ENCODE results near the gene LRIG1. TPM values are rescaled to one million over a fixed set of nuclear protein-coding genes. Genes with fewer than 3 reads are reported as not detected.
A peak's percentile ranks its signal among the peaks of the same experiment; 100 is the strongest.

The LRIG1 gene
- total and polyA plus RNA-seq, 7 donors = 9.8 to 119 (median 41.1) TPM

GRCh38 chr3:66416556-66417304 lies 84.1 kb downstream of the LRIG1 start:
- DNase-seq = peak in 1 of 2 donors; percentile 30
- peaks cover 3 to 29% of the 10 kb centered on the region in 2 donors for H3K36me3 ChIP-seq (ENCODE audit: insufficient read depth in 1 of 2, low read depth in 1 of 2)
- no peak overlapping the region for H3K4me3 ChIP-seq
- no peaks in the 10 kb centered on the region for H3K9me3 ChIP-seq
- H3K27me3 ChIP-seq (ENCODE audit: insufficient read depth in 3 of 3, low read length in 2 of 3) = no peaks in the 10 kb centered on the region
- peak overlapping the region; percentile 89 for H3K27ac ChIP-seq
- ATAC-seq = no peak
- intact Hi-C loops (cut with DNase I) = no loop called here
- no peak for TF ChIP-seq CTCF (IDR thresholded peaks at IDR 0.05)
- 70 to 76% (median 70%) methylated on average over 14 of the region's 14 CpGs for WGBS, 3 donors
- peaks cover 60% of the 10 kb centered on the region for H3K4me1 ChIP-seq

- peak in 1 of 2 donors; percentile 18 for DNase-seq
- no peaks in the 10 kb centered on the region for H3K27me3 ChIP-seq (ENCODE audit: insufficient read depth in 3 of 3, low read length in 2 of 3)
- 41 to 68% (median 42%) methylated on average over 5 of the region's 5 CpGs for WGBS, 3 donors
- peaks cover 65% of the 10 kb centered on the region for H3K4me1 ChIP-seq
- peak in 2 of 4 donors; percentile 43 to 60 for ATAC-seq
- H3K9me3 ChIP-seq = no peaks in the 10 kb centered on the region
- peaks cover 3 to 29% of the 10 kb centered on the region in 2 donors for H3K36me3 ChIP-seq (ENCODE audit: insufficient read depth in 1 of 2, low read depth in 1 of 2)
- TF ChIP-seq CTCF (IDR thresholded peaks at IDR 0.05) = no peak
- intact Hi-C loops (cut with DNase I) = no loop called here
- peak overlapping the region; percentile 89 for H3K27ac ChIP-seq
- no peak overlapping the region for H3K4me3 ChIP-seq
These were observed 84.9 kb downstream of the LRIG1 start for GRCh38 chr3:66415867-66416428.

- ATAC-seq (no peak), DNase-seq (no peak)
- H3K27ac ChIP-seq = peak overlapping the region; percentile 77
- WGBS, 3 donors = 62 to 77% (median 66%) methylated on average over 5 of the region's 5 CpGs
- peaks cover 3 to 35% of the 10 kb centered on the region in 2 donors for H3K36me3 ChIP-seq (ENCODE audit: insufficient read depth in 1 of 2, low read depth in 1 of 2)
- H3K27me3 ChIP-seq (ENCODE audit: insufficient read depth in 3 of 3, low read length in 2 of 3) = no peaks in the 10 kb centered on the region
- no peak for TF ChIP-seq CTCF (IDR thresholded peaks at IDR 0.05)
- intact Hi-C loops (cut with DNase I) = no loop called here
- H3K4me1 ChIP-seq = peaks cover 66% of the 10 kb centered on the region
- H3K4me3 ChIP-seq = no peak overlapping the region
- H3K9me3 ChIP-seq = no peaks in the 10 kb centered on the region
These were observed 86.0 kb downstream of the LRIG1 start for GRCh38 chr3:66414846-66415245.

- no peaks in the 10 kb centered on the region for H3K9me3 ChIP-seq
- no peak overlapping the region for H3K4me3 ChIP-seq
- H3K4me1 ChIP-seq = peaks cover 58% of the 10 kb centered on the region
- DNase-seq (peak in 1 of 2 donors; percentile 76), ATAC-seq (peak; percentile 82 to 89 (median 88))
- intact Hi-C loops (cut with DNase I) = no loop called here
- no peaks in the 10 kb centered on the region for H3K27me3 ChIP-seq (ENCODE audit: insufficient read depth in 3 of 3, low read length in 2 of 3)
- peaks cover 3 to 43% of the 10 kb centered on the region in 2 donors for H3K36me3 ChIP-seq (ENCODE audit: insufficient read depth in 1 of 2, low read depth in 1 of 2)
- 49 to 74% (median 59%) methylated on average over 7 of the region's 7 CpGs for WGBS, 3 donors
- no peak for TF ChIP-seq CTCF (IDR thresholded peaks at IDR 0.05)
- peak overlapping the region; percentile 77 for H3K27ac ChIP-seq
These were observed 87.6 kb downstream of the LRIG1 start for GRCh38 chr3:66413151-66413751.

Data from psoas muscle (tissue), 8 donors.